Common myeloid progenitor, CD34-positive (primary cell): ENCODE measurements around the gene LSAMP. TPM values are rescaled to one million over a fixed set of nuclear protein-coding genes. Genes with fewer than 3 reads are reported as not detected.

Source experiments
- CTCF ChIA-PET: fragments of 350-600 bp; sonication (Branson Sonifier 250); formaldehyde crosslinking; loops from one replicate; lab custom pipeline; 2021; ENCODE audit warnings: antibody characterized with exemption; lab: Charles Lee
- POLR2A ChIA-PET: fragments of 350-600 bp; sonication (Branson Sonifier 250); formaldehyde crosslinking; loops from one replicate; lab custom pipeline; 2021; ENCODE audit warnings: antibody characterized with exemption; lab: Charles Lee
- DNase-seq, 3 donors: peaks; one replicate each; pipeline versions ENCODE4 v3.0.0 to v3.0.0-alpha.2; 2013
- H3K27ac ChIP-seq, 2 experiments: 1 replicate in 1 of 2; 2 replicates in 1 of 2; pipeline ENCODE4 v1.7.0; 2013; ENCODE audit warnings: inconsistent platforms in 2 of 2, low read length in 2 of 2, mild to moderate bottlenecking in 2 of 2, low read depth in 1 of 2, moderate library complexity in 1 of 2; ENCODE audit not compliant: severe bottlenecking in 2 of 2, insufficient read depth in 1 of 2, poor library complexity in 1 of 2
- H3K27me3 ChIP-seq, 5 experiments: replicated peaks in 2 of 5; 1 replicate in 3 of 5; 2 replicates in 2 of 5; pipeline versions ENCODE4 v1.6.1 to v1.7.0; 2013; ENCODE audit warnings: low read length in 4 of 5, mild to moderate bottlenecking in 2 of 5, moderate library complexity in 2 of 5, inconsistent platforms in 1 of 5; ENCODE audit not compliant: insufficient read depth in 5 of 5, control insufficient read depth in 4 of 5
- H3K36me3 ChIP-seq, 4 experiments: 1 replicate in 2 of 4; 2 replicates in 2 of 4; pipeline versions ENCODE4 v1.6.1 to v1.7.0; 2013; ENCODE audit warnings: low read length in 3 of 4, control low read depth in 1 of 4, mild to moderate bottlenecking in 1 of 4; ENCODE audit not compliant: control insufficient read depth in 4 of 4, insufficient read depth in 4 of 4
- H3K4me1 ChIP-seq, 4 experiments: 1 replicate in 3 of 4; 2 replicates in 1 of 4; pipeline versions ENCODE4 v1.6.1 to v1.7.1; 2013; ENCODE audit warnings: low read length in 3 of 4, mild to moderate bottlenecking in 3 of 4, control low read depth in 1 of 4, inconsistent platforms in 1 of 4, moderate library complexity in 1 of 4; ENCODE audit not compliant: control insufficient read depth in 4 of 4, insufficient read depth in 4 of 4; ENCODE audit errors: control extremely low read depth in 1 of 4
- H3K4me3 ChIP-seq, 7 experiments: 1 replicate in 4 of 7; 2 replicates in 3 of 7; pipeline versions ENCODE4 v1.5.1 to v1.7.0; 2013; ENCODE audit warnings: mild to moderate bottlenecking in 7 of 7, low read length in 6 of 7, moderate library complexity in 6 of 7, inconsistent platforms in 2 of 7, low read depth in 2 of 7, control low read depth in 1 of 7; ENCODE audit not compliant: insufficient read depth in 4 of 7, control insufficient read depth in 1 of 7; ENCODE audit errors: extremely low read depth in 1 of 7
- H3K9me3 ChIP-seq, 5 experiments: 1 replicate in 4 of 5; 2 replicates in 1 of 5; pipeline versions ENCODE4 v1.6.1 to v1.7.1; 2013; ENCODE audit warnings: low read length in 4 of 5, mild to moderate bottlenecking in 2 of 5, inconsistent platforms in 1 of 5, low read depth in 1 of 5, moderate library complexity in 1 of 5; ENCODE audit not compliant: control insufficient read depth in 4 of 5, insufficient read depth in 2 of 5; ENCODE audit errors: control extremely low read depth in 1 of 5
- WGBS: methylation state at CpG from one replicate; pipeline ENCODE4 v1.1.5; 2013; ENCODE audit not compliant: insufficient coverage; 5-methylcytosine and 5-hydroxymethylcytosine counted together
- polyA plus RNA-seq: library from polyadenylated mRNA; unstranded; fragments of 120-200 nt; gene quantifications from one replicate; pipeline ENCODE4 v1.2.1, GENCODE V29; 2013

The LSAMP gene
- polyA plus RNA-seq, result 0.07 TPM

DNA sequence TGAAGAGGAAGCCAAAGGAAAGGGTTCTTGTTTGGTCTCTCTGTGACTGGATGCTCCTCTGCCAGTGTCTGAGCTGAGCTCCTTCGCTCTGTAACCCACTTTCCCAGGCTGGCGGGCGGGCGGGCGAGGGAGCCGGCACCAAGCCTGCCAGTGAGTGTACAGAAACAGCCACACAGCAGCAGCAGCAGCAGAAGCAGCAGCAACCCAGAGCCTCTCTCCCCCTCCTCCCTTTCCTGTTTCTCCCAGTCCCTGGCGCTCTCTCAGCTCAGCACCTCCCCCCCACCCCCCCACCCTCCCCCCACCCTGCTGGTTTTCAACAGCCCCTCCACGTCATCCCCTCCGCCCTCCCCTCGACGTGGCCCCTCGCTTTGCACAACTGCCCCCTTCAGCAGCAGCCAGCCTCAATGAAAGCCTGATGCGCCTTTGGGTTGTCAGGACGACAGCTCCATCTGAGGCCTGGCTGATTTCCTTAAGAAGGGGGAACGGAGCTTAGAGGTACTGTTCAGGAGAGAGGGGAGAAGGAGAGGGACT is at the start of gene LSAMP:
TSS of gene LSAMP (minus strand) at position 177 of the 531 bp plus-strand sequence.
- H3K4me3 ChIP-seq, result no peak within 1 kb of the TSS
- DNase-seq, result no peak
- H3K9me3 ChIP-seq, result no peaks in the 10 kb centered on the region
- no peaks in the 10 kb centered on the region for H3K36me3 ChIP-seq
- no peaks in the 10 kb centered on the region for H3K4me1 ChIP-seq
- no peak within 1 kb of the TSS for H3K27ac ChIP-seq
- 25% methylated on average over 3 of the region's 15 CpGs for WGBS
- ChIA-PET CTCF (interaction anchor here (0.6 kb wide), 1 partner anchor 41 kb away, joined by 3 read pairs; no protein-coding TSS in a partner anchor), POLR2A (no interaction called here)
- peaks cover under 1 to 32% (median 7%) of the 10 kb centered on the region in 5 experiments for H3K27me3 ChIP-seq

DNA sequence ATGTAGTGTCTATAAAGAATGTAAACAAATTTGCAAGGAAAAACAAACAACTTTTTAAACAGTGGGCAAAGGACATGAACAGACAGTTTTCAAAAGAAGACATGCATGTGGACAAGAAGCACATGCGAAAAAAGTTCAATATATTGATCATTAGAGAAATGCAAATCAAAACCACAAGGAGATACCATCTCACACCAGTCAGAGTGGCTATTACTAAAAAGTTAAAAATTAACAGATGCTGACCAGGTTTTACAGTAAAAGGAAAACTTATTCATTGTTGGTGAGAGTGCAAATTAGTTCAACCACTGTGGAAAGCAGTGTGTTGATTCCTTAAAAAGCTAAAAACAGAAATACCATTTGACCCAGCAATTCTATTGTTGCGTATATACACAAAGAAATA is 47.1 kb upstream of the LSAMP start:
- POLR2A ChIA-PET, result no interaction called here

DNA sequence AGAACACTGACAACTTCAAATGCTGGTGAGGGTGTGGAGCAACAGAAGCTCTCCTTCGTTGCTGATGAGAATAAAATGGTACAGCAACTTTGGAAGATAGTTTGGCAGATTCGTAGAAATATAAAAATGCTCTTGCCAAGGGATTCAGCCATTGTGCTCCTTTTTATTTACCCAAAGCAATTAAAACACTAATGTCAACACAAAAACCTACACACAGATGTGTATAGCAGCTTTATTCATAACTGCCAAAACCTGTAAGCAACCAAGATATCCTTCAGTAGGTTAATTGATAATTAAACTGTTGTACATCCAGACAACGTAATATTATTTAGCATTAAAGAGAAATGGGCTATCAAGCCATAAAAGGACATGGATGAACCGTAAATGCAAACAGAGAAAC is 37.8 kb upstream of the LSAMP start:
- WGBS, result no CpG with 5 or more reads among the region's 4 CpGs
- DNase-seq, result no peak
- Histone ChIP-seq H3K9me3 (peaks cover 0 to 10% (median 1%) of the 10 kb centered on the region in 5 experiments), H3K27me3 (no peaks in the 10 kb centered on the region), H3K27ac (no peak overlapping the region), H3K36me3 (no peaks in the 10 kb centered on the region), H3K4me1 (no peaks in the 10 kb centered on the region), H3K4me3 (no peak overlapping the region)
- ChIA-PET POLR2A (no interaction called here), CTCF (no interaction called here)

More for the DNA sequence above, 47.1 kb upstream of the LSAMP start:
- no peak for DNase-seq
- H3K4me3 ChIP-seq, result no peak overlapping the region
- H3K9me3 ChIP-seq, result no peaks in the 10 kb centered on the region
- H3K27ac ChIP-seq, result no peak overlapping the region
- H3K36me3 ChIP-seq, result no peaks in the 10 kb centered on the region
- H3K27me3 ChIP-seq, result no peaks in the 10 kb centered on the region
- H3K4me1 ChIP-seq, result no peaks in the 10 kb centered on the region
- no CpG with 5 or more reads among the region's 2 CpGs for WGBS
- CTCF ChIA-PET, result no interaction called here

DNA sequence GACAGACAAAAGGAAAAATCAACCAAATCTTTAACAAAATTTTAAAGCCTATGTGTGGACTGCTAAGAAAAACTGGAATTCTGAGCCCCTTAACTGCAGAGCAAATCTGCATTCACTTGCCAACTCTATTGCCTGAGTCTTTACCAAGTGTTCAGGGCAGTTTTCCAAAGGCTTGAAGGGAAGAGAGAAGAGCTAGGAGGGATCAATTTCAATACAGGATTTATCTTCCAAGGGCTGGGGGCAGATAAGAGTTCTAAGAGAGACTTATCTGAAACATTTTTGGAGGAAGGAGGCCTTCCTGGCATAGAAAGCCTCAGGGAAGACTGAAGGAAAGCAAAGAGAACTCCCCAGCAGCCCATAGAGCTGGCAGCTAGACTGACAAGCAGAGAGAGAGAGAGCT is 31.4 kb upstream of the LSAMP start:
- H3K27ac ChIP-seq, result no peak overlapping the region
- DNase-seq, result no peak
- no peaks in the 10 kb centered on the region for H3K27me3 ChIP-seq
- H3K4me1 ChIP-seq, result no peaks in the 10 kb centered on the region
- H3K36me3 ChIP-seq, result no peaks in the 10 kb centered on the region
- POLR2A ChIA-PET, result no interaction called here
- no peak overlapping the region for H3K4me3 ChIP-seq
- CTCF ChIA-PET, result no interaction called here
- H3K9me3 ChIP-seq, result peaks cover 0 to 7% (median 1%) of the 10 kb centered on the region in 5 experiments

DNA sequence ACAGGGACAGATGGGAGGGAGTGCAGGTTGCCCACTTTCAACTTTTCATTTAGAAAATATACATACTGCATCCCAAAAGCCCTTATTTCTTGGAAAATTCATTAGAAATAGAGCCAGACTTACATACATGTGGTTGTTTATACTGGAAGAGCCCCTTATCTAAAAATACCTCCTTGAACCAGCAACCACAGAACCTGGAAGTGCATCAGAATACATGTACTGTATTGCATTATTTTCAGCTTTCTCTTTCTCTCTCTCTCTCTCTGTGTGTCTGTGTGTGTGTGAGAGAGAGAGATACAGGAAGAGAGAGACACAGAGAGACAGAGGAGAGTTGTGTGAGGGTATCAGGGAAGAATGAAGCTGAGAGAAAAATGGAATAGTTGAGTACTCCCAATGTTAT is 29.5 kb upstream of the LSAMP start:
- DNase-seq, result no peak
- H3K9me3 ChIP-seq, result peaks cover 0 to 7% (median 0%) of the 10 kb centered on the region in 5 experiments
- no peaks in the 10 kb centered on the region for H3K27me3 ChIP-seq
- no peak overlapping the region for H3K27ac ChIP-seq
- H3K4me3 ChIP-seq, result no peak overlapping the region
- POLR2A ChIA-PET, result no interaction called here
- CTCF ChIA-PET, result no interaction called here
- no peaks in the 10 kb centered on the region for H3K36me3 ChIP-seq
- no peaks in the 10 kb centered on the region for H3K4me1 ChIP-seq

DNA sequence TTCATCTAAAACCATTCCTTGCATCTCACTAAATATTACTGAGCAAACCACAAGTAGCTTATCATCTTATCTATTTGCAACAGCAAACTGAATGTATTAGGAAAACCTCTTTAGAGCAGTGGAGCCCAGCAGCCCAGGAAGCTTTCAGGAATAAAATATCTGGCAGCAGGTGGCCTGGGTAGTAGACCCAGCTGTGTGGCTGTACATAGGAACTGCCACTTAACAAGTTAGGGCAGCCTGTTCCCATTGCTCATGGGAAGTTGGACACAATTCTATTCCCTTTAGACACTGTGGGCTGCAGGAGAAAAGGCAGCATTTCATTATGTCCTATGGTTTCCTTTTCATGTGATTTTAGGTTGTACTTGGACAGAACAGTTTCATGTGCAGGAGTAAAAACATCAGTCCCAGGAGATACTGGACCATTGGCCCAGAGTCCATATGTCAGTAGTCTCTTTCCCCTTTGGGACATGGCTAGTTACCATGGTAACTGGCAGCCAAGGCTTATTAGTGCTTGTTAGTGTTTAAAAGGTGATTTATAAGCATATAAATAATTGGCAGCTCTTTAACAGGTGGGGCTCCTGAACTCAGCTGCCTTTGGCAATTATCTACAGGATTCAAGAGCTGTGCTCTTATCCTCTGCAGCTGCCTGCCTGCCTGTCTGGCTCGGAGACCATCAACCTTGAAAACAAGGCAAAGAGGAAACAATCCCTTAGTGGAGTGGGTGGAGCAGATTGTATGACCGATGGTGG is 28.9 kb upstream of the LSAMP start:
- no peak for DNase-seq
- Histone ChIP-seq H3K36me3 (no peaks in the 10 kb centered on the region), H3K27ac (no peak overlapping the region), H3K27me3 (no peaks in the 10 kb centered on the region), H3K4me1 (no peaks in the 10 kb centered on the region), H3K4me3 (no peak overlapping the region), H3K9me3 (peaks cover 0 to 7% (median 0%) of the 10 kb centered on the region in 5 experiments)
- ChIA-PET POLR2A (no interaction called here), CTCF (no interaction called here)
- 33% methylated on average over 1 of the region's 2 CpGs for WGBS

DNA sequence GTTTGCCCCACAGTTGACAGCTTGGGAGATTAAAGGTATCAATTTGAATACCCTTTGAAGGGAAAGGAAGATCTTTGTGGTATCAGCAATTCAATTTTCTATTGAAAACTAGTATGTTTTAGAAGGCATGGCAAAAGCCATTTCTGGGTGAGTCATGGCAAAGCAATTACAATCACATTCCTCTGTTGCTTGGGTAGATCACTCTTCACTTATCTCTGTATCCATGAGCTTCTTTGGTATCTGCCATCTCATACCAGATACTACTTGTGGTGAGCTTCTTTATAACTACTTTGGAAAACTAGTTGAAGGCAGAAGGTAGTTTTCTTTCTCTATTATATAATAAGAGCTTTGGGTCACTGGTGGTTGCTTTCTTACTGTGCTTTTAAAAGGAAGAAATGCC is 28.3 kb upstream of the LSAMP start:
- H3K4me3 ChIP-seq, result no peak overlapping the region
- no peak for DNase-seq
- ChIA-PET POLR2A (no interaction called here), CTCF (no interaction called here)
- no peaks in the 10 kb centered on the region for H3K4me1 ChIP-seq
- H3K36me3 ChIP-seq, result no peaks in the 10 kb centered on the region
- H3K27ac ChIP-seq, result no peak overlapping the region
- H3K9me3 ChIP-seq, result peaks cover 0 to 1% (median 0%) of the 10 kb centered on the region in 5 experiments
- H3K27me3 ChIP-seq, result no peaks in the 10 kb centered on the region
